Sigmoid colon (tissue), 4 donors: Measurements from ENCODE around the gene PAQR4.

Experiments used
- CTCF ChIP-seq, 4 experiments: fragments of 450-650 bp in 3 of 4; fragments of 200-600 bp in 1 of 4; IDR thresholded peaks; one replicate each; pipeline ENCODE4 v1.5.1; 2016 to 2019; ENCODE audit warnings: antibody characterized with exemption in 4 of 4, mild to moderate bottlenecking in 3 of 4, moderate library complexity in 2 of 4
- EP300 ChIP-seq, 4 donors: sonication (generic); formaldehyde crosslinking; IDR thresholded peaks; one replicate each; pipeline ENCODE4 v1.6.1; 2017; ENCODE audit warnings: antibody characterized with exemption in 4 of 4

GRCh38 chr16:2976673-2977072 lies 7.5 kb downstream of the PAQR4 start:
- TF ChIP-seq EP300 (IDR thresholded peaks at IDR 0.05) (no peak), CTCF (IDR thresholded peaks at IDR 0.05) (no peak)
